NK-92 (cell line): ENCODE results near the gene THRA.

Experiments used
- DNase-seq: peaks from one replicate; lab custom pipeline; 2025; ENCODE audit not compliant: unreplicated experiment; lab: John Stamatoyannopoulos, UW

The THRA gene

DNA sequence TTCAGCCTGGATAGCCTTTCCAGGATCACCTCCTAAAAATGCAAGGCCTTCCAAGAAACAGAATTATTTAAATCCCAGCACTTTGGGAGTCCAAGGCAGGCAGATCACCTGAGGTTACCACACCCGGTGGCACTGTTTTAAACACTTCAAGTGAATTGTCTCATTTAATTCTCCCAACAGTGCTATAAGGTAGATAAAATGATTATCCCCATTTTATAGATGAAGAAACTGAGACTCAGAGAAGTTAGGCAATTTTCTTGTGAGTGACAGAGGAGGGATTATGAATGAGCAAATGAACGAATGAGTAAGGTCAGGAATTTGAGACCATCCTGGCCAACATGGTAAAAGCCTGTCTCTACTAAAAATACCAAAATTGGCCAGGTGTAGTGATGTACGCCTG lies 16.8 kb downstream of the THRA start:
- DNase-seq = no peak

DNA sequence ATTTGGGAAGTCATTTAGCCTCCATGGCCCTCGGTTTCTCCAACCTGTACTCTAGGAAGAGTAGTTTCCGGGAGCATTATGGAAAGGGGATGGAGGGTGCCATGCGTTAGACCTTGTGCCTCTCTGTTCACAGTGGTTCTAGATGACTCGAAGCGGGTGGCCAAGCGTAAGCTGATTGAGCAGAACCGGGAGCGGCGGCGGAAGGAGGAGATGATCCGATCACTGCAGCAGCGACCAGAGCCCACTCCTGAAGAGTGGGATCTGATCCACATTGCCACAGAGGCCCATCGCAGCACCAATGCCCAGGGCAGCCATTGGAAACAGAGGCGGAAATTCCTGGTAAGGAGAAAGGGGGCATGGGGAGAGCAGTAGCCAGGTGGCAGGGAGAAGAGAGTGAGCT lies 21.7 kb downstream of the THRA start:
- DNase-seq = no peak

DNA sequence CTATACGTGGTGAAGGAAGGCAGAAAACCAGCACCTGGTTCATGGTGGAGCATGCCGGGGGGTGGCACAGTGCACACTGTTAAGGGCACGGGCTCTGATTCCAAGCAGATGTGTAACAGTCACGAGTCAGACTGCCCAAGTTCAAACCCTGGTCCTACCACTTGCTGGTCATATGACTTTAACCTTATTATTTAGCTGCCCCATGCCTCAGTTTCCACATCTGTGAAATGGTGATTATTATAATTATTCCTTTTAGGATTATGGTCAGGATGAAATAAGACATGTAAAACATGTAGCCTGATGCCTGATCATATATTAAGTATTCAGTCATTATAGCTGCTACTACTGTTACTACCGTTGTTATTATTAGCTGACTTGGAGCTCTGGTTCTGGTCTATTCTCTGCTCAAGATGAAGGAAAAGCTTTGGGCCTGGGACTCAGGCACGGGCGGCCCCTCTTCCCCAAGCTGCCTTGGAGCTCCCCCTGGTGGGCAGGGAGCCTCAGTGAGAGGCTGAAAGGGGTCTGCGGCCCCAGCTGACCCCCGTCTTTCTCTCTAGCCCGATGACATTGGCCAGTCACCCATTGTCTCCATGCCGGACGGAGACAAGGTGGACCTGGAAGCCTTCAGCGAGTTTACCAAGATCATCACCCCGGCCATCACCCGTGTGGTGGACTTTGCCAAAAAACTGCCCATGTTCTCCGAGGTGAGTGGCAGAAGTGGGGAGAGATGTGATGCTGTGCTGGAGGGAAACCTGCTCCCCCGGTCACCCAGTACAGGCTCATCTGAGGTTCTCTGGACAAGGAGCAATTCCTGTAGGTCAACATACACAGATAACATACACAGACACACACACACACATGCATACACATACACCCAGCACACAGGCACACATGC lies 23.6 kb downstream of the THRA start:
- no peak for DNase-seq

- DNase-seq = no peak
These were observed 24.5 kb downstream of the THRA start for GRCh38 chr17:40087049-40087794.

GRCh38 chr17:40087903-40088718 lies 25.3 kb downstream of the THRA start:
- DNase-seq = no peak

DNA sequence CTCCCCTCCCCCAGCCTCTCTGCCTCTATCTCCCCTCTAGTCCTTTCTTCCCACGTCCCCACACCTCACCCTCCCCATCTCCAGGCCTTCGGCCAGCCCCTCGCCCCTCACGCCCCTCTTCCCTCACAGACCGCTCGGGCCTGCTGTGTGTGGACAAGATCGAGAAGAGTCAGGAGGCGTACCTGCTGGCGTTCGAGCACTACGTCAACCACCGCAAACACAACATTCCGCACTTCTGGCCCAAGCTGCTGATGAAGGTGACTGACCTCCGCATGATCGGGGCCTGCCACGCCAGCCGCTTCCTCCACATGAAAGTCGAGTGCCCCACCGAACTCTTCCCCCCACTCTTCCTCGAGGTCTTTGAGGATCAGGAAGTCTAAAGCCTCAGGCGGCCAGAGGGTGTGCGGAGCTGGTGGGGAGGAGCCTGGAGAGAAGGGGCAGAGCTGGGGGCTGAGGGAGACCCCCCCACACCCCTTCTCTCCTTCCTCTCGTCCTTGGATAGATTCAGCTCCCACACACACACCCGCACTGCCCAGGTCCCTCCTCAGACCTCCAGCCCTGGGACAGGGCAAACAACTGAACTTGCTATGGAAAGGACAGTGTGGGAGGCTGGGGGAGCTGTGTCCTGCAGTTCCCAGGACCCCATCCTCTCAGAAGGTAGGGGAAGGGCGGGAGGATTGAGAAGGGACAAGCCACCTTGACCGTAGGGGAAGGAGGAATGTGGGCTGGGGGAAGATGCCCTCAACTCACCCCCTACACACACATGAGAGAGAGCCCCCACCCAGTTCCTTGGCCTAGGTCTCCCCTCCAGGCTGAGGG lies 26.5 kb downstream of the THRA start:
- DNase-seq = no peak

GRCh38 chr17:40090237-40091119 lies 27.7 kb downstream of the THRA start:
- no peak for DNase-seq

DNA sequence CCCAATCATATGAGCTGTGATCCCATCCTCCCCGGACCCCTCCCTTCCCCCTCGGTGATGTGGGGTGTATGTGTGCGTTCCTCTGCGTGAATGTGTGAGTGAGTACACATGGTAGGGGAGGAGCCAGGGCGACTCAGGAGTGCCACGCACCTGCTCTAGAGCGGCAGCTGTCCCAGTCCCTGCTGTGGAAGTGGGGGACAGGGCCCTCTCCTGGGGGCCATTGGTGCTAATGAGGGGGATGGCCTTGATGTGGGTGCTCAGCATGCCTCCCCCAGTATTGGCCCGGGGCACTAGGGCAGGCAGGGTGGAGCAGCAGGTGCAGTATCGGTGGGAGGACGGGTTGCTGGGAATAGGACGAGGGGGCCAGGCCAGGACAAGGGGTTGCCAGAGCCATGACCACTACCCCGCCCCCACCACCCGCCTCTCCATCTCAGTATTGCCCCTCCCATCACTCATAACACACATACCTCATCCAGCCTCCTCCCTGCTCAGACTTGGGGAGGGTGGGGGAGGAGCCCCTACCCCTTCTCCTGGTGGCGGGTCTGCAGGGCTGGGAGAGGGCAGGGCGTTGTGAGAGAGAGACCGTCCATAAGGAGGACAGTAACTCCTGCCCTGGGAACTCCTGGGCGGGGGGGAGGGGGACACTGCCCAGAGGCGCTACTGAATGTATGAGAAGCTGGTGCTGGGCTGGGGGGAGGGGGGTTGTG lies 29.1 kb downstream of the THRA start:
- no peak for DNase-seq

DNA sequence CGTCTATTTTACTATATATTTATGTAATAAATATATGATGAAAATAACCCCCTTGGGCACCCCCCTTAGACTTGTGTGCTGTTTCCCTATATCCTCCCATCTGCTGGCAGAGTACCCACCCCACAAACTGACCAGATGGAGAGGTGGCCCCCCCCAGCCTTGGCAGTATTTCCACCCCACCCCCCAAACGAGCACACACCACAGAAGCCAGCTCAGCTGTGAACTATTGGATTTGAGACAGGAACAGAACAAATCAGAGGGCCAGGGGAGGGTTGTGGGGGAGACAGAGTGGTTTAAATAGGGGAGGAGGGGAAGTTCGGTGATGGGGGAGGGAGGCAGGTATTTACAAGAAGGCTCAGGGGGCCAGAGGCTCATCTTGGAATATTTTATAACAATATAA lies 29.8 kb downstream of the THRA start:
- DNase-seq = no peak

- DNase-seq = no peak
These were observed 30.3 kb downstream of the THRA start for GRCh38 chr17:40093005-40093579.

- DNase-seq = no peak
These were observed 30.9 kb downstream of the THRA start for GRCh38 chr17:40093580-40094201.

- DNase-seq = no peak
These were observed 32.1 kb downstream of the THRA start for GRCh38 chr17:40094874-40095273.

DNA sequence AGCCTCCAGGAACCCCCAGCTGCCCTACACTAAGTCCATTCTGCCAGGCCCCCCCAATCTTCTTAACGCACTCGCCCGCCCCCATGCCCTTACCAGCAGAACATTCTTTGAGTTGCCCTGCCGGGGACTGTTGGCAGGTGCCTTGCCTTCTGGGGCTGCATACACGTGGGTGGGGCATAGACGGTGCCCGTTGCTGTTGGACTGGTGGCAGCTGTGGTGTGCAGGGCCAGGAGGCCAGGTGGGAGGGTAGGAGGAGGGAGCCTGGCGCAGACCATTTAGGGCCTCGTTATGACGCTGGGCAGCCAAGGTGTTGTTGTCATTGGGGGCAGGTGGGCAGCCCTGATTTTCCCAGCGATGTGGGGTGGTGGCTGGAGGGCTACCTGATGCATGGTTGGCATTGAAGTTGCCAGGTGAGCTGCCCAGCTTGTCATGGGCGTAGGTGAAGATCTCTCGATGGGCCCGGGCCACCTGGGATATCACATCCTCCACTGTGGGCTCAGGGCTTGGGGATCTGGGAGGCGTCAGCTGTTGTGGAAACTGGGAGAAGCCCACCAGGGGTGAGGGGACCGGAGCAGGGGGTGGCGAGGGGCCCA lies 32.7 kb downstream of the THRA start:
- no peak for DNase-seq

GRCh38 chr17:40095944-40096791 lies 33.4 kb downstream of the THRA start:
- peak; percentile 28 for DNase-seq

GRCh38 chr17:40097087-40097486 lies 34.3 kb downstream of the THRA start:
- no peak for DNase-seq

GRCh38 chr17:40097931-40098845 lies 35.4 kb downstream of the THRA start:
- DNase-seq = no peak
